Mucosa of descending colon (tissue), 3 donors: ENCODE measurements around the gene FAM163A. TPM values are rescaled to one million over a fixed set of nuclear protein-coding genes. Genes with fewer than 3 reads are reported as not detected.
"Not testable (repeated sequence)": the region's sequence is repeated elsewhere in the genome, so short reads cannot be mapped to it uniquely, and the experiment has no call there.

ENCODE experiments used
- ATAC-seq: fragments of 200-7000 bp; cut with Tn5 transposase; one replicate; pipeline ENCODE4 v1.9.1; 2020; ENCODE audit warnings: mild to moderate bottlenecking, moderate library complexity
- DNase-seq, 3 donors: peaks; one replicate each; pipeline ENCODE4 v3.0.0-alpha.2; 2020
- H3K36me3 ChIP-seq: fragments of 200-600 bp; one replicate; pipeline ENCODE4 v1.8.0; 2021; ENCODE audit warnings: low read depth, mild to moderate bottlenecking
- H3K4me1 ChIP-seq: fragments of 200-600 bp; one replicate; pipeline ENCODE4 v1.8.0; 2021; ENCODE audit warnings: low read depth, mild to moderate bottlenecking
- H3K4me3 ChIP-seq: fragments of 200-600 bp; one replicate; pipeline ENCODE4 v1.8.0; 2021; ENCODE audit warnings: mild to moderate bottlenecking
- H3K9me3 ChIP-seq: fragments of 200-600 bp; one replicate; pipeline ENCODE4 v1.8.0; 2021; ENCODE audit warnings: mild to moderate bottlenecking
- intact Hi-C, 2 donors: fragments of 100-400 bp; cut with DNase I in 1 of 2; cut with micrococcal nuclease in 1 of 2; formaldehyde crosslinking; loops; one replicate each; pipeline versions ENCODE4 v1.11.0 to v1.11.1; 2022; cut with DNase I, micrococcal nuclease
- long read RNA-seq, 2 donors: library from polyadenylated mRNA; unstranded; transcript quantifications; one replicate each; pipeline ENCODE4 v2.0.0, GENCODE V29; 2019 to 2021
- total RNA-seq, 3 donors: library from RNA; stranded (reverse); fragmentation: NEBNext Ultra II Directional in 2 of 3; extraction: Animal tissue kit (Norgen Biotek cat#: 25700) in 2 of 3; gene quantifications; one replicate each; pipeline versions ENCODE4 v1.2.1 to v1.2.4, GENCODE V29; 2021 to 2023
- TF ChIP-seq, protein P1 (sequence below): fragments of 200-600 bp; IDR thresholded peaks from one replicate; pipeline ENCODE4 v1.8.0; 2022; ENCODE audit warnings: antibody characterized with exemption, mild to moderate bottlenecking
- donor health status: DM: no; HTN: no; CAD: no; lungs with moderate emphysema.
- donor health status: DM: no; HTN: no; CAD: no.
- donor health status: DM: no; HTN: yes; CAD: no.

FAM163A gene
- 1 to 10 TPM in 1 of 3 donors, under 1 TPM in 2; 0.31 to 1.6 (median 0.32) TPM for total RNA-seq
- long read RNA-seq, donor 1, partial matches to known transcripts: 0 of 4 reads
- long read RNA-seq, donor 1, other reads (novel, unspliced or antisense): 4 of 4 reads
- long read RNA-seq, donor 2: 0 reads

DNA sequence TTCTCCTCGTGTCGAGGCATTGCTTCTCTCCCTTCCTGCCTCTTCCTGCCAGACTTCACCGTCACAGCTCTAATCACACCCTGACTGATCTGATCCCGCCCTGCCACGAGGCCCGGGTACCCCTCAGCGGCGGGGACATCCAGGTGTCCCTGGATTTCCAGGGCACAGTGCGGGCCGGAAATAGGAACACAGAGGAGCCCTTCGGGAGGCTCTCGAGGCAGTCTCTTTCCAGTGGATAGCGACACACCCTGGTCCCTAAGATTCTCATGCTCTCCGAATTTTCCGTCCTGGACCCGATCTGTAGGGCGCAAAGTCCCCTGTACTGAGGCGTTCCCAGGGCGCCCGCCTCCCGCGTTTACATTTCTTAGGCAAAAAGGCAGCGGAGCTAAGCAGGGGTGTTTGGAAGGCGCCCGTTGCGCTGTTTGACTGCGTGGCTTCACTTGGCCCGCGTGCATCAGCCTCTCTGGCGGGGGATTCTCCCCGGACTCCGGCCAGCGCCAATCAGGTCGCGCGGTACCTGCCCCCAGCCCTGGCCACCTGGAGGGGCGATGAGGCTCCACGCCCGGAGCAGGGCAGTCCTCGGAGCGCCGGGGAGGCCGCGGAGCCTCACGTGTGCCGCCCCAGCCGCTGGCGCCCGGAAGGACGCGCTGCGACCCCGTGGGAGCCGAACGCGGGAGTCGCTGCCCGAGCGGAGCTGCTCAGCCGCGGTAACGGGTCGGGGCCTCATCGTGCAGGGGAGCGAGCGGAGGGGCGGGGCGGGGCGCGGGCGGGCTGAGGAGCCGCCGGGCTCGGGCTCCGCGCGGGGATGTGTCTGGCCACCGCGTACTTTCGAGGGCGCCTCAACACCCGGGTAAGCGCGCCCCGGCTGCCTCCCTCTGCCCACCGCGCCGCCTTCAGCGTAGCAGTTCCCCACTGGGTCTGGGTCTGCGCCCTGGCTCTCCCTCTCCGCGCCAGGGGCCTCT lies at the start of gene FAM163A:
FAM163A (plus strand) TSS at position 575 of the 962 bp plus-strand sequence. CDS start 69,807 bp downstream, outside the sequence.
- ATAC-seq (peak; percentile 12), DNase-seq (no peak)
- Histone ChIP-seq H3K9me3 (no peaks in the 10 kb centered on the region), H3K36me3 (no peaks in the 10 kb centered on the region), H3K4me3 (no peak within 1 kb of the TSS), H3K4me1 (peaks cover 15% of the 10 kb centered on the region)
- intact Hi-C loops: no loop called here
- TF ChIP-seq, protein P1, sequence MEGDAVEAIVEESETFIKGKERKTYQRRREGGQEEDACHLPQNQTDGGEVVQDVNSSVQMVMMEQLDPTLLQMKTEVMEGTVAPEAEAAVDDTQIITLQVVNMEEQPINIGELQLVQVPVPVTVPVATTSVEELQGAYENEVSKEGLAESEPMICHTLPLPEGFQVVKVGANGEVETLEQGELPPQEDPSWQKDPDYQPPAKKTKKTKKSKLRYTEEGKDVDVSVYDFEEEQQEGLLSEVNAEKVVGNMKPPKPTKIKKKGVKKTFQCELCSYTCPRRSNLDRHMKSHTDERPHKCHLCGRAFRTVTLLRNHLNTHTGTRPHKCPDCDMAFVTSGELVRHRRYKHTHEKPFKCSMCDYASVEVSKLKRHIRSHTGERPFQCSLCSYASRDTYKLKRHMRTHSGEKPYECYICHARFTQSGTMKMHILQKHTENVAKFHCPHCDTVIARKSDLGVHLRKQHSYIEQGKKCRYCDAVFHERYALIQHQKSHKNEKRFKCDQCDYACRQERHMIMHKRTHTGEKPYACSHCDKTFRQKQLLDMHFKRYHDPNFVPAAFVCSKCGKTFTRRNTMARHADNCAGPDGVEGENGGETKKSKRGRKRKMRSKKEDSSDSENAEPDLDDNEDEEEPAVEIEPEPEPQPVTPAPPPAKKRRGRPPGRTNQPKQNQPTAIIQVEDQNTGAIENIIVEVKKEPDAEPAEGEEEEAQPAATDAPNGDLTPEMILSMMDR: no peak

- H3K4me1 ChIP-seq, H3K4me3 ChIP-seq, H3K9me3 ChIP-seq, DNase-seq, intact Hi-C loops, ATAC-seq, H3K36me3 ChIP-seq: not testable (repeated sequence)
These were observed 48.6 kb upstream of the FAM163A start for GRCh38 chr1:179694530-179694929.

GRCh38 chr1:179702946-179703539 lies 40.0 kb upstream of the FAM163A start:
- DNase-seq: no peak
- Histone ChIP-seq H3K36me3 (no peaks in the 10 kb centered on the region), H3K9me3 (peaks cover 4% of the 10 kb centered on the region), H3K4me3 (no peak overlapping the region), H3K4me1 (no peaks in the 10 kb centered on the region)
- ATAC-seq: peak; percentile 69
- intact Hi-C loops: no loop called here
- TF ChIP-seq, protein P1: no peak

DNA sequence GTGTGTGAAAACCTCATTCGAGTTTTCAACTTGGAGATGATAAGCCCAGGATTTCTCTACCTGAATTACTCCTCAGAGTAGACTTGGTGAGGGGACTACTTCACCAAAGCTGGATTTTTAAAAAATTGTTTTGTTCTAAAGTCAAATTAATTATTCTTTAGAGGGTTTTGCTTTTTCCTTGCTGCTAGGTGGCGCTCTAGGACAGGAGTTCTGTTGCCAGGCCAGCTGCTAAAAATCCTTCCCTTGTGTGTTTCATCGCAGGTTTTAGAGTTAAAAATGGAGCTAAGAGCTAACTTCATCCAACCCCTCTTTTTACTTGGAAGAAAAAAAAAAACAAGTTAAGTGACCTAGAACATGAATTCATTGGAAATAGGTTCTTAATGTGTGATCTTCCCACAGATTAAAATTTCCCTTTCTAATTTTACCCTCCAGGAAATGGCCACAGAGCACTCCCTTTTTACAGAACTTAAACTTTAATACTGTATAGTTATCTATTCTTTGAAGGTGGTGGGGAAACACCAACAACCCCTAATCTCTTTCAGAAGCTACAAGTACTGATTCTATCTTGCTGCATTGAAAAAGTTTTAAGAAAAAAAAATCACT lies 36.7 kb upstream of the FAM163A start:
- intact Hi-C loops: loop anchor here (5.0 kb wide), 1 partner anchor 106 kb away; no protein-coding TSS in a partner anchor
- ATAC-seq: peak; percentile 35

GRCh38 chr1:179707406-179707805 lies 35.7 kb upstream of the FAM163A start:
- Histone ChIP-seq H3K4me1 (no peaks in the 10 kb centered on the region), H3K36me3 (no peaks in the 10 kb centered on the region), H3K4me3 (no peak overlapping the region), H3K9me3 (no peaks in the 10 kb centered on the region)
- TF ChIP-seq, protein P1: no peak
- DNase-seq: no peak
- no peak for ATAC-seq
- intact Hi-C loops: loop anchor here (5.0 kb wide), 1 partner anchor 105 kb away; no protein-coding TSS in a partner anchor

More for the DNA sequence above, 36.7 kb upstream of the FAM163A start:
- no peaks in the 10 kb centered on the region for H3K9me3 ChIP-seq
- TF ChIP-seq, protein P1: peak; percentile 28
- no peaks in the 10 kb centered on the region for H3K36me3 ChIP-seq
- H3K4me3 ChIP-seq: no peak overlapping the region
- no peaks in the 10 kb centered on the region for H3K4me1 ChIP-seq
- DNase-seq: peak in 2 of 3 donors; percentile 27 to 54
